ENCODE data around the gene DIPK2B.

DIPK2B gene

DNA sequence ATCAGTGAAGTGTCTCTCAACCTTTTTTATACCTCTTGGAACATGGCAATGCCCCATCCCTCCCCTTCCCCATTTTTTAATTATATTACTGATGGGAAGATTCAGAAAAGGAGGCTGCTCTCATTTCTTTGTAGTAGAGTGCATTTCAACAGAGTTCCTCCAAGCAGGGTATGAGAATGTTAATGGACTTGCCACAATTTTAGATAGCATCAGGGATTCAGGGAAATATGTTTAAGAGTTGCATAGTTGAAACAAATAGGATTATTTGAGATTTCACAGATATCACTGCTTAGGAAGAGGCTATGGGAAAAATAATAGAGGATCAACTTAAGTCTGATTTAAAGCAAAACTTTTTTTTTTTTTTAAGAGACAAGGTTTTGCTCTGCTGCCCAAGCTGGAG lies 46.2 kb downstream of the DIPK2B start:
- no peak overlapping the region for H3K27ac ChIP-seq
- DNase-seq (ENCODE audit: low spot score): no peak
- ChIA-PET CTCF (interaction anchor here (0.6 kb wide), 1 partner anchor 13 kb away, joined by 3 read pairs; no protein-coding TSS in a partner anchor), POLR2A (ENCODE audit: low non-redundant PET) (no interaction called here)
- TF ChIP-seq CTCF (conservative IDR thresholded peaks at IDR 0.05; ENCODE audit: low read depth): no peak

DNA sequence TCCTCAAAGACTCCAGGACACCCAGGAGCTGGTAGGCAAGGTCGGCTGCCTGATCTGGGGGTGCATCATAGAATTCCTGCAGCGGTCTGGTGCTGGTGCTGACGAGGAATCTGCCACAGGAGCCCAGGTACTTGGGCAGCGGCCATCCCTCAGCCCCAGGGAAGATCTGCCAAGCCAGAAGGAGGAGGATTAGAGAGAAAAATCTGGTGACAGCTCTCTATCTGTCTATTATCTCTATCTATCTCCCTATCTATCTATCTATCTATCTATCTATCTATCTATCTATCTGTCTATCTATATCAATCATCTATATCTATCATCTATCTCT lies 46.7 kb downstream of the DIPK2B start:
- POLR2A ChIA-PET (ENCODE audit: low non-redundant PET): no interaction called here
- CTCF ChIA-PET: interaction anchor here (0.6 kb wide), 1 partner anchor 13 kb away, joined by 3 read pairs; no protein-coding TSS in a partner anchor
- no peak overlapping the region for H3K27ac ChIP-seq
- TF ChIP-seq CTCF (conservative IDR thresholded peaks at IDR 0.05; ENCODE audit: low read depth): no peak
- no peak for DNase-seq (ENCODE audit: low spot score)

Data from RWPE1 (cell line).